ENCODE data around the gene PTAFR.

The PTAFR gene

GRCh38 chr1:28119556-28119955, 56.9 kb downstream of the PTAFR start:
- DNase-seq (ENCODE audit: low read depth): no peak

GRCh38 chr1:28118640-28119307, 57.7 kb downstream of the PTAFR start:
- no peak for DNase-seq (ENCODE audit: low read depth)

- DNase-seq (ENCODE audit: low read depth): peak; percentile 70
Observed at GRCh38 chr1:28115267-28115666, 61.2 kb downstream of the PTAFR start.

- DNase-seq (ENCODE audit: low read depth): no peak
Observed at GRCh38 chr1:28114844-28115243, 61.6 kb downstream of the PTAFR start.

- no peak for DNase-seq (ENCODE audit: low read depth)
Observed at GRCh38 chr1:28113242-28113572, 63.3 kb downstream of the PTAFR start.

- peak; percentile 71 for DNase-seq (ENCODE audit: low read depth)
Observed at GRCh38 chr1:28112388-28113241, 63.9 kb downstream of the PTAFR start.

- DNase-seq (ENCODE audit: low read depth): no peak
Observed at GRCh38 chr1:28111157-28111556, 65.3 kb downstream of the PTAFR start.

- DNase-seq (ENCODE audit: low read depth): no peak
Observed at GRCh38 chr1:28110555-28110954, 65.9 kb downstream of the PTAFR start.

GRCh38 chr1:28109639-28110038, 66.9 kb downstream of the PTAFR start:
- no peak for DNase-seq (ENCODE audit: low read depth)

GRCh38 chr1:28108001-28108400, 68.5 kb downstream of the PTAFR start:
- no peak for DNase-seq (ENCODE audit: low read depth)

- DNase-seq (ENCODE audit: low read depth): peak; percentile 90
Observed at GRCh38 chr1:28104866-28105467, 71.5 kb downstream of the PTAFR start.

GRCh38 chr1:28102189-28102588, 74.3 kb downstream of the PTAFR start:
- DNase-seq (ENCODE audit: low read depth): no peak

- DNase-seq (ENCODE audit: low read depth): no peak
Observed at GRCh38 chr1:28099050-28099769, 77.3 kb downstream of the PTAFR start.
